Smooth muscle cell (in vitro differentiated cells): ENCODE measurements around the gene LRP1. TPM values are rescaled to one million over a fixed set of nuclear protein-coding genes. Genes with fewer than 3 reads are reported as not detected.

Experiments
- DNase-seq: peaks from one replicate; lab custom pipeline; 2025; ENCODE audit not compliant: unreplicated experiment; lab: John Stamatoyannopoulos, UW
- H2AFZ ChIP-seq: fragments of 200-600 bp; sonication (generic); 2 replicates; pipeline ENCODE4 v1.6.0; 2016; ENCODE audit warnings: antibody characterized with exemption, low read depth, mild to moderate bottlenecking
- H3F3A ChIP-seq: fragments of 200-600 bp; sonication (generic); 2 replicates; pipeline ENCODE4 v1.6.0; 2017; ENCODE audit warnings: antibody characterized with exemption, low read depth
- H3K27ac ChIP-seq: fragments of 200-600 bp; sonication (generic); 2 replicates; pipeline ENCODE4 v1.5.1; 2016; ENCODE audit warnings: low read depth, mild to moderate bottlenecking
- H3K27me3 ChIP-seq: fragments of 200-600 bp; sonication (generic); 2 replicates; pipeline ENCODE4 v1.6.1; 2016; ENCODE audit warnings: low read depth, mild to moderate bottlenecking
- H3K36me3 ChIP-seq: fragments of 200-600 bp; sonication (generic); 2 replicates; pipeline ENCODE4 v1.5.1; 2016; ENCODE audit warnings: low read depth
- H3K4me1 ChIP-seq: fragments of 200-600 bp; sonication (generic); 2 replicates; pipeline ENCODE4 v1.5.1; 2016; ENCODE audit warnings: low read depth
- H3K4me2 ChIP-seq: fragments of 200-600 bp; sonication (generic); 2 replicates; pipeline ENCODE4 v1.6.0; 2016; ENCODE audit warnings: mild to moderate bottlenecking
- H3K4me3 ChIP-seq: fragments of 200-600 bp; sonication (generic); 2 replicates; pipeline ENCODE4 v1.5.1; 2016; ENCODE audit warnings: mild to moderate bottlenecking
- H3K79me2 ChIP-seq: fragments of 200-600 bp; sonication (generic); 2 replicates; pipeline ENCODE4 v1.6.0; 2016; ENCODE audit warnings: low read depth, mild to moderate bottlenecking
- H3K9ac ChIP-seq: fragments of 200-600 bp; sonication (generic); 2 replicates; pipeline ENCODE4 v1.6.0; 2016; ENCODE audit warnings: low read depth
- H3K9me3 ChIP-seq: fragments of 200-600 bp; sonication (generic); replicated peaks from 2 replicates; pipeline ENCODE4 v1.5.1; 2016; ENCODE audit warnings: low read depth
- H4K20me1 ChIP-seq: fragments of 200-600 bp; sonication (generic); 2 replicates; pipeline ENCODE4 v1.6.0; 2016; ENCODE audit warnings: low read depth
- WGBS: methylation state at CpG from one replicate; pipeline ENCODE4 v1.1.7; 2016; ENCODE audit warnings: low lambda C conversion rate; 5-methylcytosine and 5-hydroxymethylcytosine counted together
- polyA plus RNA-seq: library from polyadenylated mRNA; unstranded; fragments of >200 nt; fragmentation: Nextera tagmentation; extraction: Ambion mirVana; gene quantifications from 2 replicates; pipeline ENCODE4 v1.2.1, GENCODE V29; 2016
- total RNA-seq: library from RNA; depleted of rRNA; stranded (reverse); fragments of >200 nt; gene quantifications from 2 replicates; pipeline ENCODE4 v1.2.3, GENCODE V29; 2014
- TF ChIP-seq, protein P1 (sequence below): fragments of 200-600 bp; sonication (generic); IDR thresholded peaks from 2 replicates; pipeline ENCODE4 v1.5.1; 2017; ENCODE audit warnings: borderline replicate concordance, mild to moderate bottlenecking, antibody characterized with exemption; ENCODE audit not compliant: insufficient read depth, poor library complexity, severe bottlenecking

Gene LRP1
- total and polyA plus RNA-seq, 2 experiments from 2014 or later, result 75.3 to 95.4 TPM

- TF ChIP-seq, protein P1, sequence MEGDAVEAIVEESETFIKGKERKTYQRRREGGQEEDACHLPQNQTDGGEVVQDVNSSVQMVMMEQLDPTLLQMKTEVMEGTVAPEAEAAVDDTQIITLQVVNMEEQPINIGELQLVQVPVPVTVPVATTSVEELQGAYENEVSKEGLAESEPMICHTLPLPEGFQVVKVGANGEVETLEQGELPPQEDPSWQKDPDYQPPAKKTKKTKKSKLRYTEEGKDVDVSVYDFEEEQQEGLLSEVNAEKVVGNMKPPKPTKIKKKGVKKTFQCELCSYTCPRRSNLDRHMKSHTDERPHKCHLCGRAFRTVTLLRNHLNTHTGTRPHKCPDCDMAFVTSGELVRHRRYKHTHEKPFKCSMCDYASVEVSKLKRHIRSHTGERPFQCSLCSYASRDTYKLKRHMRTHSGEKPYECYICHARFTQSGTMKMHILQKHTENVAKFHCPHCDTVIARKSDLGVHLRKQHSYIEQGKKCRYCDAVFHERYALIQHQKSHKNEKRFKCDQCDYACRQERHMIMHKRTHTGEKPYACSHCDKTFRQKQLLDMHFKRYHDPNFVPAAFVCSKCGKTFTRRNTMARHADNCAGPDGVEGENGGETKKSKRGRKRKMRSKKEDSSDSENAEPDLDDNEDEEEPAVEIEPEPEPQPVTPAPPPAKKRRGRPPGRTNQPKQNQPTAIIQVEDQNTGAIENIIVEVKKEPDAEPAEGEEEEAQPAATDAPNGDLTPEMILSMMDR, result no peak
Observed at GRCh38 chr12:57157588-57158173, 29.4 kb downstream of the LRP1 start.

GRCh38 chr12:57158186-57158585 is 29.9 kb downstream of the LRP1 start:
- H3K36me3 ChIP-seq, result peaks cover 6% of the 10 kb centered on the region

More at GRCh38 chr12:57157588-57158173, 29.4 kb downstream of the LRP1 start:
- no peaks in the 10 kb centered on the region for H3K9me3 ChIP-seq
- no peak overlapping the region for H3K4me2 ChIP-seq
- WGBS, result 98% methylated on average over 5 of the region's 5 CpGs
- H3K36me3 ChIP-seq, result peaks cover 6% of the 10 kb centered on the region
- no peak overlapping the region for H2AFZ ChIP-seq
- H3K4me3 ChIP-seq, result no peak overlapping the region
- no peak overlapping the region for H3K27ac ChIP-seq
- H3K79me2 ChIP-seq, result peaks cover 5% of the 10 kb centered on the region
- H3K9ac ChIP-seq, result no peak overlapping the region
- H3K4me1 ChIP-seq, result no peaks in the 10 kb centered on the region
- H4K20me1 ChIP-seq, result peaks cover 96% of the 10 kb centered on the region
- no peaks in the 10 kb centered on the region for H3K27me3 ChIP-seq
- no peaks in the 10 kb centered on the region for H3F3A ChIP-seq
- DNase-seq, result no peak

DNA sequence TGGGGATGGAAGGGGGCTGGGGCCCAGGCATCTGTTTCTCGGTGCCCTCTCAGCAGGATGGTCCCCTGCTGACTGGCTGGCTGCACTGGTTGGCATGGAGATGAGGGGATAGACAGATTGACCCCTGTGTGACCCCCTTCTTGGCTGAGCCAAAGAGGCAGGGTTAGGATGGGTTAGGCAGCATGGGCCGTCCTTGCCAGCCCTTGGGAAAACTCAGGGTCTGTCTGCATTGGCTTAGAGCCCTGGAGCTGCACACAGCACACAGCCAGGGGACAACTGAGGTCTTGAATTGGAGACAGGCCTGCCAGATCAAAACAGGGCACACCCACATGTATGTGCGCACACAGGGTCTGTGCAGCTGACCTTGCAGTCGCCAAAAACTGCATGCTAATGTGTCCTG is 30.4 kb downstream of the LRP1 start:
- H3K4me3 ChIP-seq, result no peak overlapping the region
- peaks cover 7% of the 10 kb centered on the region for H3K36me3 ChIP-seq
- H3K79me2 ChIP-seq, result peaks cover 5% of the 10 kb centered on the region
- H3K9me3 ChIP-seq, result no peaks in the 10 kb centered on the region
- no peak overlapping the region for H3K9ac ChIP-seq
- no peak overlapping the region for H3K4me2 ChIP-seq
- H3F3A ChIP-seq, result no peaks in the 10 kb centered on the region
- H3K27ac ChIP-seq, result no peak overlapping the region
- 95% methylated on average over 4 of the region's 4 CpGs for WGBS
- no peaks in the 10 kb centered on the region for H3K4me1 ChIP-seq
- no peaks in the 10 kb centered on the region for H3K27me3 ChIP-seq
- no peak for DNase-seq
- TF ChIP-seq, protein P1, result no peak
- H2AFZ ChIP-seq, result no peak overlapping the region
- peaks cover 93% of the 10 kb centered on the region for H4K20me1 ChIP-seq

More at GRCh38 chr12:57158186-57158585, 29.9 kb downstream of the LRP1 start:
- no peaks in the 10 kb centered on the region for H3K4me1 ChIP-seq
- H2AFZ ChIP-seq, result no peak overlapping the region
- H3K9ac ChIP-seq, result no peak overlapping the region
- peaks cover 96% of the 10 kb centered on the region for H4K20me1 ChIP-seq
- no peak overlapping the region for H3K27ac ChIP-seq
- H3K4me2 ChIP-seq, result no peak overlapping the region
- no peak overlapping the region for H3K4me3 ChIP-seq
- no peaks in the 10 kb centered on the region for H3K27me3 ChIP-seq
- H3K9me3 ChIP-seq, result no peaks in the 10 kb centered on the region
- TF ChIP-seq, protein P1, result no peak
- 96% methylated on average over 16 of the region's 16 CpGs for WGBS
- H3K79me2 ChIP-seq, result peaks cover 5% of the 10 kb centered on the region
- no peak for DNase-seq
- no peaks in the 10 kb centered on the region for H3F3A ChIP-seq

- H3F3A ChIP-seq, result peaks cover 2% of the 10 kb centered on the region
- H3K4me3 ChIP-seq, result no peak overlapping the region
- no peak for DNase-seq
- H4K20me1 ChIP-seq, result peaks cover 91% of the 10 kb centered on the region
- no peak overlapping the region for H3K4me2 ChIP-seq
- TF ChIP-seq, protein P1, result no peak
- peaks cover 10% of the 10 kb centered on the region for H3K36me3 ChIP-seq
- no peak overlapping the region for H3K9ac ChIP-seq
- H3K9me3 ChIP-seq, result no peaks in the 10 kb centered on the region
- peaks cover 7% of the 10 kb centered on the region for H3K79me2 ChIP-seq
- H2AFZ ChIP-seq, result no peak overlapping the region
- H3K4me1 ChIP-seq, result no peaks in the 10 kb centered on the region
- no peak overlapping the region for H3K27ac ChIP-seq
- 94% methylated on average over 4 of the region's 4 CpGs for WGBS
- no peaks in the 10 kb centered on the region for H3K27me3 ChIP-seq
Observed at GRCh38 chr12:57159311-57159710, 31.0 kb downstream of the LRP1 start.
